OCI-LY1 (cell line): Measurements from ENCODE around the gene OPTC.

ENCODE experiments used
- CTCF ChIP-seq: fragments of 200-600 bp; sonication (generic), shearing (Covaris generic); IDR thresholded peaks from 2 replicates; pipeline ENCODE4 v1.5.1; 2017; ENCODE audit warnings: mild to moderate bottlenecking, antibody characterized with exemption, low read length, moderate library complexity, mixed read lengths
- EZH2 ChIP-seq: fragments of 200-600 bp; sonication (generic), shearing (Covaris generic); IDR thresholded peaks from 2 replicates; pipeline ENCODE4 v1.8.0; 2017; ENCODE audit warnings: borderline replicate concordance, mixed run types, mild to moderate bottlenecking, antibody characterized with exemption, low read length, moderate library complexity, mixed read lengths

- TF ChIP-seq EZH2 (no peak), CTCF (no peak)
These were observed 13.9 kb upstream of the OPTC start for GRCh38 chr1:203480084-203480483.
